Testis (tissue), 3 donors: ENCODE data around the gene SSNA1. TPM values are rescaled to one million over a fixed set of nuclear protein-coding genes. Genes with fewer than 3 reads are reported as not detected.

Experiments used
- DNase-seq: peaks from one replicate; pipeline ENCODE4 v3.0.0-alpha.2; 2019
- H3K27ac ChIP-seq, 2 donors: fragments of 200-600 bp; sonication (generic); one replicate each; pipeline ENCODE4 v1.5.1; 2019
- H3K27me3 ChIP-seq: fragments of 200-600 bp; sonication (generic); one replicate; pipeline ENCODE4 v1.5.1; 2019
- H3K36me3 ChIP-seq: fragments of 200-600 bp; sonication (generic); one replicate; pipeline ENCODE4 v1.5.1; 2017; ENCODE audit warnings: low read depth; ENCODE audit errors: missing control alignments
- H3K4me1 ChIP-seq: fragments of 200-600 bp; sonication (generic); one replicate; pipeline ENCODE4 v1.5.1; 2019
- H3K4me3 ChIP-seq, 2 donors: fragments of 200-600 bp; sonication (generic); one replicate each; pipeline ENCODE4 v1.5.1; 2017 to 2019
- H3K9me3 ChIP-seq: fragments of 200-600 bp; sonication (generic); one replicate; pipeline ENCODE4 v1.5.1; 2017
- POLR2A ChIP-seq: fragments of 450-650 bp; IDR thresholded peaks from one replicate; pipeline ENCODE4 v1.6.1; 2017; ENCODE audit warnings: antibody characterized with exemption, mild to moderate bottlenecking, moderate library complexity
- WGBS, 2 donors: methylation state at CpG; one replicate each; pipeline ENCODE4 v1.1.5; 2018; 5-methylcytosine and 5-hydroxymethylcytosine counted together
- intact Hi-C: fragments of 100-400 bp; cut with DNase I; formaldehyde crosslinking; loops from one replicate; pipeline ENCODE4 v1.15.1; 2023; ENCODE audit warnings: low total_unique reads
- polyA plus RNA-seq: library from polyadenylated mRNA; stranded (reverse); fragments of 350-450 nt; fragmentation: Illumina TruSeq; extraction: RNeasy Lipid Tissue Mini Kit (QIAGEN cat#74804); gene quantifications from one replicate; pipeline ENCODE4 v1.2.3, GENCODE V29; 2014; ENCODE audit warnings: low read depth, low replicate concordance; ENCODE audit not compliant: insufficient read depth
- total RNA-seq, 2 donors: library from RNA; depleted of rRNA; stranded (reverse); fragments of >200 nt; gene quantifications; one replicate each; pipeline ENCODE4 v1.2.3, GENCODE V29; 2016
- TF ChIP-seq, protein P1 (sequence below), 3 experiments: fragments of 450-650 bp in 2 of 3; fragments of 200-600 bp in 1 of 3; sonication (generic) in 1 of 3; IDR thresholded peaks; one replicate each; pipeline ENCODE4 v1.5.1; 2016 to 2019; ENCODE audit warnings: antibody characterized with exemption in 3 of 3, mild to moderate bottlenecking in 2 of 3, moderate library complexity in 1 of 3

Gene SSNA1
- total and polyA plus RNA-seq, 3 donors from 2014 or later: 134 to 211 (median 137) TPM

DNA sequence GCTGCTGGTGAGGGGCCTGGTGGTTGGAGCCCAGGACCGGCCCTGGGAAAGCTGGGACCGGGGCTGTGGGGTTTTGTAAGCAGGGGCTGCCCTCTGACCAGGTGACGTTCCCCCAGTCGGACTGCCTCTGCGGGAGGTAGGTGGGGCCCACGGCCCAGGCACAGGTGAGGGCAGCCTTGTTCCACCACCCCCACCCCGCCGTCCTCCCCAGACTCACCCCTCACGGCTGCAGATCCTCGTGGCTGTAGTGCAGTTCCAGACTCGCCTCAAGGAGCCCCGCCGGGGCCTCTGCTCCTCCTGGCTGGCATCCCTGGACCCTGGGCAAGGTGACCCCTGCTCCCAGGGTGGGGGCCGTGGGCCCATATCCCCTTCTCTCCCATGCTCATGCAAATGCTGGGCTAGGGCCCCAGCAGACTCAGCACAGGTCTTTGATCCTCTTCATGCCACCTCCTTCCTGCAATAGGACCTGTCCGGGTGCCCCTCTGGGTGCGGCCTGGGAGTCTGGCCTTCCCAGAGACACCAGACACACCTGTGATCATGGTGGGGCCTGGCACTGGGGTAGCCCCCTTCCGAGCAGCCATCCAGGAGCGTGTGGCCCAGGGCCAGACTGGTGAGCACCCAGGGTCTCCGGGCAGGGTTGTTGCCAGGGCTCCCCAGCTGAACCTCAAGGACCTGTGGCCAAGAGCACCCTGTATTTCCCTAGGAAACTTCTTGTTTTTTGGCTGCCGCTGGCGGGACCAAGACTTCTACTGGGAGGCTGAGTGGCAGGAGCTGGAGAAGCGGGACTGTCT, 26.9 kb downstream of the SSNA1 start:
- DNase-seq: no peak
- Histone ChIP-seq H3K27me3 (no peaks in the 10 kb centered on the region), H3K4me1 (peaks cover 14% of the 10 kb centered on the region), H3K4me3 (no peak overlapping the region), H3K9me3 (no peaks in the 10 kb centered on the region), H3K36me3 (no peaks in the 10 kb centered on the region), H3K27ac (no peak overlapping the region)
- TF ChIP-seq, protein P1, sequence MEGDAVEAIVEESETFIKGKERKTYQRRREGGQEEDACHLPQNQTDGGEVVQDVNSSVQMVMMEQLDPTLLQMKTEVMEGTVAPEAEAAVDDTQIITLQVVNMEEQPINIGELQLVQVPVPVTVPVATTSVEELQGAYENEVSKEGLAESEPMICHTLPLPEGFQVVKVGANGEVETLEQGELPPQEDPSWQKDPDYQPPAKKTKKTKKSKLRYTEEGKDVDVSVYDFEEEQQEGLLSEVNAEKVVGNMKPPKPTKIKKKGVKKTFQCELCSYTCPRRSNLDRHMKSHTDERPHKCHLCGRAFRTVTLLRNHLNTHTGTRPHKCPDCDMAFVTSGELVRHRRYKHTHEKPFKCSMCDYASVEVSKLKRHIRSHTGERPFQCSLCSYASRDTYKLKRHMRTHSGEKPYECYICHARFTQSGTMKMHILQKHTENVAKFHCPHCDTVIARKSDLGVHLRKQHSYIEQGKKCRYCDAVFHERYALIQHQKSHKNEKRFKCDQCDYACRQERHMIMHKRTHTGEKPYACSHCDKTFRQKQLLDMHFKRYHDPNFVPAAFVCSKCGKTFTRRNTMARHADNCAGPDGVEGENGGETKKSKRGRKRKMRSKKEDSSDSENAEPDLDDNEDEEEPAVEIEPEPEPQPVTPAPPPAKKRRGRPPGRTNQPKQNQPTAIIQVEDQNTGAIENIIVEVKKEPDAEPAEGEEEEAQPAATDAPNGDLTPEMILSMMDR (IDR thresholded peaks at IDR 0.05): no peak
- no peak for TF ChIP-seq POLR2A
- intact Hi-C loops: no loop called here
- WGBS, 2 donors: 92 to 95% methylated on average over 11 to 20 of the region's 22 CpGs

DNA sequence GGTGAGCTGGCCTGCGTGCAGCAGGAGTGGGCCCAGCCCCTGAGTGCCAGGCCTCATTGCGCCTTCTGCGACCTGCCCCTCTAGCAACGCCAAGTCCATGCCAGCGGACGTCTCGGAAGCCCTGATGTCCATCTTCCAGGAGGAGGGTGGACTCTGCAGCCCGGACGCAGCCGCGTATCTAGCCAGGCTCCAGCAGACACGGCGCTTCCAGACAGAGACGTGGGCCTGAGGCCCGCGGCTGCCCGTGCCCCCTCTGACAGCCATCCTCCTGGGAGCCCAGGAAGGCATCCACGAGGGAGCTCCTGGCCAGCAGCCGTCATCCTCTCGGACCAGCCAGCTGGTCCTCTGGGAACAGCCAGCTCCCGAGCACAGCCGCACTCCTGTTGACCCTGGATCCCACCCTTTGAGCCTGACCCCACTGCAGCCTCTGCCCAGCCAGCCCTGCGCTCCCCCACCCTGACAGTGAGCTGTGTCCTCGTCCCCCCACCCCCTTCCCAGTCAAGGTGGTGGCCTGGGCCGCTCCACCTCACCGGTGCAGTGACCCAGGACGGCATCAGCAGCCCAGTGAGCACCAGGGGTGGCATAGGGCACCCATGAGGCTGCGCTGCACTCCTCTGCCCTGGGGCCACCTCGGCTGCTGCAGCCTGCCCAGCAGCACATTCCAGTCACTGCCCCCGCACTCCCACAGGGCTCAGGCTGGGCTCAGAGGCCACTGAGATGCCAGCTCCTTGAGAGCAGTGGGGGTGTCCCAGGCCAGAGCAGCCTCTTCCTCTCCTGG, 27.9 kb downstream of the SSNA1 start:
- Histone ChIP-seq H3K4me1 (peaks cover 16% of the 10 kb centered on the region), H3K27ac (no peak overlapping the region), H3K9me3 (no peaks in the 10 kb centered on the region), H3K36me3 (no peaks in the 10 kb centered on the region), H3K27me3 (no peaks in the 10 kb centered on the region), H3K4me3 (no peak overlapping the region)
- WGBS, 2 donors: 68 to 90% methylated on average over 2 to 30 of the region's 30 CpGs
- intact Hi-C loops: no loop called here
- DNase-seq: peak; percentile 87
- TF ChIP-seq, protein P1 (IDR thresholded peaks at IDR 0.05): no peak
- no peak for TF ChIP-seq POLR2A

- H3K4me1 ChIP-seq: peaks cover 21% of the 10 kb centered on the region
- peak; percentile 91 for DNase-seq
- TF ChIP-seq, protein P1 (IDR thresholded peaks at IDR 0.05): no peak
- peak overlapping the region in 1 of 2 donors; percentile 50 for H3K27ac ChIP-seq
- 40 to 51% methylated on average over 14 to 36 of the region's 36 CpGs for WGBS, 2 donors
- H3K4me3 ChIP-seq: peak overlapping the region; percentile 15 to 54
- H3K27me3 ChIP-seq: no peaks in the 10 kb centered on the region
- no peaks in the 10 kb centered on the region for H3K9me3 ChIP-seq
- H3K36me3 ChIP-seq: no peaks in the 10 kb centered on the region
- intact Hi-C loops: no loop called here
Measured at GRCh38 chr9:137217276-137218211, 29.1 kb downstream of the SSNA1 start.

DNA sequence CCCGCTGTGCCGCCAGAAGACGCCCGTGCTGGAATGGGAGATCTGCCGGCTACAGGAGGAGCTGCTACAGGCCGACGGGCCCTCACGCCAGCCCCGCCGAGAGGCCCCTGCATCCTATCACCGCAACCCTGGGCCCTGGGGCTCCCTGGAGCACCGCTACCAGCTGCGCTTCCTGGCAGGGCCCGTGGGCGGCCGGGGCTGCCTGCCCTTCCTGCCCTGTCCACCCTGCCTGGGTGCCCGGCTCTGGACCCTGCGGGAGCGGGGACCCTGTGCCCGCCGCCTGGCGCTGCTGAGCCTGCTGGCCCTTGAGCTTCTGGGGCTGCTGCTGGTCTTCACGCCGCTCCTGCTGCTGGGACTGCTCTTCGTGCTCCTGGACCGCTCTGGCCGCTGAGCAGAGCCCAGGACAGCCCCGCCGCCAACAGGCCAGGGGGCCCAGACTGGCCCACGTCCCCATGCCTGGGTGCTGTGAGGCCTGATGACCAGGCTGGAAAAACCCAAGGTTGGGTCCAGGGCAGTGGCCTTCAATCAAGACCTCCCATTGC, 29.8 kb downstream of the SSNA1 start:
- TF ChIP-seq, protein P1 (IDR thresholded peaks at IDR 0.05): no peak
- TF ChIP-seq POLR2A: no peak
- 66 to 72% methylated on average over 13 to 30 of the region's 30 CpGs for WGBS, 2 donors
- Histone ChIP-seq H3K27ac (no peak overlapping the region), H3K4me3 (peak overlapping the region in 1 of 2 donors; percentile 54), H3K4me1 (peaks cover 28% of the 10 kb centered on the region), H3K9me3 (no peaks in the 10 kb centered on the region), H3K27me3 (no peaks in the 10 kb centered on the region), H3K36me3 (no peaks in the 10 kb centered on the region)
- DNase-seq: no peak
- intact Hi-C loops: no loop called here
